Measurements from ENCODE around the gene CD4.

Gene CD4

GRCh38 chr12:6778574-6779550 is 10.5 kb upstream of the CD4 start:
- peak; percentile 65 for DNase-seq (ENCODE audit: low read depth)

GRCh38 chr12:6779708-6780432 is 9.5 kb upstream of the CD4 start:
- no peak for DNase-seq (ENCODE audit: low read depth)

- DNase-seq (ENCODE audit: low read depth): no peak
Measured at GRCh38 chr12:6780573-6780972, 8.8 kb upstream of the CD4 start.

GRCh38 chr12:6782119-6782518 is 7.2 kb upstream of the CD4 start:
- no peak for DNase-seq (ENCODE audit: low read depth)

DNA sequence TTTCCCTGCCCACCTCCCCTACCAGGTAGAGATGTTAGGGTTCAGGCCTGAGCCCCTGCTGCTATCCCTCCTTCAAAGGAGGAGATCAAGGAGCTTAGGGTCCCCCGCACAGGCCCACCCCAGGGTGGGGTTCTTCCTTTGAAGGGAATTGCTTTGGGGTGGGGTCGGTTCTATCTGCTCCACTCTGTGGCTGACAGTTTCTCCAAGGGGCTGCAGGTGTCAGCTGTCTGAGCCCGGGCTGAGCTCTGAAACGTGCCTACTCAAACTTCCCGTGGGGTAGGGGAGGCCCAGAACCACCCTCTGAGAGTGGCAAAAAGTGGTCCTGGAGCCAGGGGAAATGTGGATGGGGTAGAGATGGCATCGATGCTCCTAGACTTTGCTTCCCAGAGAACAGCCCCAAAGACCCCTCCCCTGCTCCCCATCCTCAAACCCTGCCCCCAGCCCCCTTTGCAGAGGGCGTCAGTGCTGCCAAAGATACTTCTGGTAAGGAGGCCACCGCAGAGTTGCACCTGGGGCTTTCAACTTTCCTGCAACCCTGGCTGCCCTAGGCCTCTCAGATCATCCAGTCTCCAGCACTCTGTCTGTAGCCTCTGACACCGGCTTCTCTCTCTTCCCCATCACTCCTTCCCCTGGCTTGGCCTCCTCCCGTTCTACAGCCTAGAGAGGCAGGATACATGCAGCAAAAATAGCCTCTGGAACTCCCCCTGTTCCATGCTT is 6.3 kb upstream of the CD4 start:
- no peak for DNase-seq (ENCODE audit: low read depth)

- no peak for DNase-seq (ENCODE audit: low read depth)
Measured at GRCh38 chr12:6783828-6784227, 5.5 kb upstream of the CD4 start.

DNA sequence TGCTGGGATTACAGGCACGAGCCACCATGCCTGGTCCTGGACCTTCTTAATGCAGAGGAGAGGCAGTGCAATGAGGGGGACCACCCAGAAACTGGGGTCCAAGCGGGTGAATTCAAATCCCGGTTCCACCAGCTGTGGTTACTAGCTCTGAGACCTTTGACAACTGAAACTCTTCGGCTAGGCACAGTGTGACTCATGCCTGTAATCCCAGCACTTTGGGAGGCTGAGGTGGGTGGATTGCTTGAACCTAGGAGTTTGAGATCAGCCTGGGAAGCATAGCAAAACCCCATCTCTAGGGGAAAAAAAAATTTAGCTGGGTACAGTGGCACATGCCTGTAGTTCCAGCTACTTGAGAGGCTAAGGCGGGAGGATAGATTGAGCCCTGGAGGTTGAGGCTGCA is 5.0 kb upstream of the CD4 start:
- no peak for DNase-seq (ENCODE audit: low read depth)

- DNase-seq (ENCODE audit: low read depth): no peak
Measured at GRCh38 chr12:6784761-6785160, 4.6 kb upstream of the CD4 start.

- DNase-seq (ENCODE audit: low read depth): no peak
Measured at GRCh38 chr12:6786416-6787094, 2.8 kb upstream of the CD4 start.

- no peak for DNase-seq (ENCODE audit: low read depth)
Measured at GRCh38 chr12:6787309-6787708, 2.0 kb upstream of the CD4 start.

DNA sequence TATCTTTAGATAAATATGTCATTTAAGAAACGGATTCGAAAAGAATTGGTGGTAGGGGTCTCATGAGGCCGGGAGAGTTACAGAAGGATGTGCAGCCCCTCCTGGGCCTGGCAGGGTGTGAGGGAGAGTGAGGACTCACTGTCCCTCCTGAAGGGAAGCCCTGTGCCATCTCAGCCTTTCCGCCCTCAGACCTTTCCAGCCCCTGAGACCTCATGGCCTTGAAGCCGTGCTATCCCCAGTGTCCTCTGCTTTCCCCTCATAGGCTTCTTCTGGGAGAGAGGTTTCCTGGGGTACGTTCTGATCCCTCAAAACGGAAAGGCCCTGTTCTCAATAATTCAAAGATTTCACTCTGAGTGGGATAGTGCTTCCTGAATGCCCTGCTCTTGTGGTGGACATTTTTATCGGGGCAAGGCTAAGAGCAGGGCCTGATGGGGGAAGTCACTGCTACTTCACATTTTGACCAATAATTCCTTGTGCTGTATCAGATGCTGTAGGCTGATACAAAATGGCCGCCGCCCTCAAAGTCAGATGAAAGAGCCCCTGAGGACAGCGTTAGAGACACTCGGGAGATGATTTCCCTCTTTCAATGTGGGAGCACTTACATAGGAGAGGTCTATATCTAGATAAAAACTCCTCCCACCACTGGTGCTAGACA is 1.3 kb downstream of the CD4 start:
- DNase-seq (ENCODE audit: low read depth): no peak

DNA sequence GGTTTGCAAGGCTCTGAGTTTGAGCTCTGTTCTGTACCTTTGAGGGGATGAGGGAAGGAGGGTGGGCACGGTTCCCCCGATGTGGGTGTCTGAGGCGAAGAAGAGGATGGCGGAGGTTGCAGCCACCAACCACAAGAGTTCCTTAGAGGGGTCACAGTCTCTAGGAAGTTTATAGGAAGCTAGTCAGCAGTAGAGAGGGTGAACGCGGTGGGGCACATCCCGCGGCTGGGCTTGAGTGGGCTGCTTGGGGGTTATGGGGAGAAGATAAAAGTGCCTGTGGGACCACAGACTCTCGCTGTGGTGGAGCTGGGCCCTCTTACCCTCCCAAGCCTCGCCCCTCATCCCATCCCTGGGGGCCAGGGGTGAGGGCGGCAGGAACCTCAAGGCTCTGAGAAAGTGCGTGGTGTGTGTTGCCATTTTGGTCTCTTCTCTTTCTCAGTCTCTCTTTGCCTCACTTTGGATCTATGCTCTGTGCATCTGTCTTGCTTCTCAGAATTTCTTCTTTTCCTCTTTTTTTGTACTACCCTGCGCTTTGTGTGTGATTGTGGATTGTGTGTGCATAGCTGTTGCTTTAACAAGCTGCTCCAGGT is 2.7 kb downstream of the CD4 start:
- DNase-seq (ENCODE audit: low read depth): no peak

GRCh38 chr12:6792522-6793201 is 3.3 kb downstream of the CD4 start:
- DNase-seq (ENCODE audit: low read depth): no peak

- DNase-seq (ENCODE audit: low read depth): no peak
Measured at GRCh38 chr12:6795088-6795487, 5.8 kb downstream of the CD4 start.

- no peak for DNase-seq (ENCODE audit: low read depth)
Measured at GRCh38 chr12:6796576-6796975, 7.2 kb downstream of the CD4 start.

DNA sequence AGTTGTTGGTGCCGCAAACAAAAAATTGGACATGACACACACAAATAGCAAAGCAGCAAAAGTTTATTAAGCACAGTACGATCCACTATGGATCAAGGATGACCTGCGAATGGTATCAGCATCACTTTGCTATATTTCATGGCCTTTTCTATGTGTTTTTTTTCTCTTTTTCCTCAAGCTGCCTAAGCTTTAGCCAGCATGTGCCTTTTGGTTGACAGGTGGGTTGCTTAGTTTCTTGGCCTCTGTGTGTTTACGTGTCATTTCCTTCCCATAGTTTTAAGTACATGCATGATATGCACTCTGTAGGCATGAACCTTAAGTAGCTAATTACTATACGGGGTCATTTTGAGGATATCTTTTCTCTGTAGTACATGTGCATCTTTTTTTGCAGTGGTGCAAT is 9.8 kb downstream of the CD4 start:
- DNase-seq (ENCODE audit: low read depth): no peak

DNA sequence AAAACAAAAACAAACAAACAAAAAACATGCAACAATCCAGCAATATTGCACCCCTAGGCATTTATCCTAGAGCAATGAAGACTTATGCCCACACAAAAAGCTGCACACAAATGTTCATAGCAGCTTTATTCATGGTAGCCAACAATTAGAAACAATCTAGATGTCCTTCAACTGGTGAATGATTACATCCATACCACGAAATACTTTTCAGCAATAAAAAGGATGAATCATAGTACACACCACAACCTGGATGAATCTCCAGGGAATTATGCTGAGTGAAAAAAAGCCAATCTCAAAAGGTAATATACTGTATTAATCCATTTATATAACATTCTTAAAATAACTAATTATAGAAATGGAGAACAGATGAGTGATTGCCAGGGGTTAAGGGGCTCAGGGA is 17.8 kb downstream of the CD4 start:
- DNase-seq (ENCODE audit: low read depth): no peak

DNA sequence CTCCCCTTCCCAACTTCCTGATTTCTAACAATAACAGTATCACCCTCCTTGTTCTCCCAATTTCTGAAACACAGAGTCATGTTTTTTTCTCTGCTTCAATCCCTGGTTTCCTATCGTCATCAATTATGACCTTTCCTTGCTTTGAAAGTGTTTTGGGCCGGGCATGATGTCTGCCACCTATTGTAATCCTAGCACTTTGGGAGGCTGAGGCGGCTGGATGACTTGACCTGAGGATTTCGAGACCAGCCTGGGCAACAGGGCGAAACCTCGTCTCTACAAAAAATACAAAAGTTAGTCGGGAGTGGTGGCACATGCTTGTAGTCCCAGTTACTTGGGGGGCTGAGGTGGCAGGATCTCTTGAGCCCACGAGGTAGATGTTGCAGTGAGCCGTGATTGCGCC is 19.7 kb downstream of the CD4 start:
- no peak for DNase-seq (ENCODE audit: low read depth)

GRCh38 chr12:6810758-6811157 is 21.4 kb downstream of the CD4 start:
- no peak for DNase-seq (ENCODE audit: low read depth)

GRCh38 chr12:6813363-6813762 is 24.0 kb downstream of the CD4 start:
- no peak for DNase-seq (ENCODE audit: low read depth)

DNA sequence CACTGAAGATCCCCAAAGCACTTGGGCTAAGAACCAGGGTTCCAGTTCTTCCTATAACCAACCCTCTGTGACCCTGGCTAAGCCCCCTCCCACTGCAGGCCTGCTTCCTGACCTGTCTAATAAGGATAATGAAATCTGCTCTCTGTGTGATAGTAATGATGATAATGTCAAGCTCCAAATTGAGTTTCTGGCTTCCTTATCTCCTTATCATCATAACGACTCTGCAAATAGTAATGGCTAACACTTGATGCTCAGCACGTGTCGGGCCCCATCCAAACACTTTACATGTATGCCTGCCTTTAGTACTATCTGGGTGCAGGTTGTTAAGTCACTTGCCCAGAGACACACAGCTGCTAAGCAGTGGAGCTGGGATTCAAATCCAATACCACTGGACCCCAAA is 27.3 kb downstream of the CD4 start:
- no peak for DNase-seq (ENCODE audit: low read depth)
